ENCODE measurements around the gene DPM1. TPM values are rescaled to one million over a fixed set of nuclear protein-coding genes. Genes with fewer than 3 reads are reported as not detected.

The DPM1 gene
- 10 to 100 TPM; 19.4 to 47.8 (median 40.5) TPM for total RNA-seq
- polyA plus RNA-seq = 10 to 100 TPM; 73.8 to 80.9 TPM
- 77.5 reads per million, percentile 80 among the genes with 10 or more reads in this experiment for total RNA-seq

DNA sequence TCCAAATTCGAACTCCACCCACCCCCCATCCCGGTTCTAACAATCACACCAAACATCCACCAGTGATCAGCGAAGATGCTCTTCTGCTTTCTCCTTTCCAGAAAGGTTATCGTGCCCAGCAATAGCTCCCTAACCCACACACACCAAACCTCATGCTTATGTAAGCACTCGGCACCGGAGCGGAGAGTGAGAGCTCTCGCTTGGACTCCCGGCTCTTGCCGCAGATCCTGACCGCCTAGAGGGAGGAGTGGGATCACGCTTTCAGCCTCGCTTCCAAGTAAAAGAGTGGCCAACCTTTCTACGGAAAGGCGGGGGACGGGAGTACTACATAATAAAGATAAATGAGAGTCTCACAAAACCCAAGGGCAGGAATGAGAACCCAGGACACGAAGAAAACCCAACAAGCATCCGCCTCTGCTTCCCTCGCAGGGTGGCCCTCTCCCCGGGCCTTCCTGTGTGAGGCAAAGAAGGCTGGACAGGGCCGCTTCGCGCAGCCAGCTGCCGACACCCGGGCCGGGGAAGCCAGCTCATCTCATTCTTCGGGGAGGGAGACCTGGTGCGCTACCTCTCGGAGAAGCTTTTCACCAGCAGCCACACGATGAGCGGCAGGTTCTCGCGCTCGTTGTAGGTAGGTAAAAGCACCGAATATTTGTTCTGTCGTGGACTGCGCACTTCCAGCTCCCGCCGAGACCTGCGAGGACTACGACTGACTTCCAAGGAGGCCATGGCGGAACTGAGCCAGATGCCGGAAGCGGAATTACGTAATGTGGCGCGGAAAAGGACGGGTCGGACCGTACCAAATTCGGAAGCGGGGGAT, at the start of gene DPM1:
DPM1 (minus strand) TSS at position 735 of the 817 bp plus-strand sequence; CDS start at position 726, 9 bp downstream.
- CTCF ChIA-PET = interaction anchor here (0.8 to 1.7 kb wide), 8 partner anchors 17 to 414 kb away, joined by 3 to 11 read pairs (median 4); partner anchors contain the start of genes ADNP and BCAS4
- H3K4me1 ChIP-seq (ENCODE audit: control insufficient read depth in 2 of 2, insufficient read depth in 2 of 2, low read length in 2 of 2) = peaks cover 22 to 25% of the 10 kb centered on the region in 2 donors
- H3K9me3 ChIP-seq (ENCODE audit: control insufficient read depth in 2 of 3, low read length in 3 of 3) = no peaks in the 10 kb centered on the region
- Mint-ChIP-seq H3K27me3 (peaks cover 0 to 2% (median 0%) of the 10 kb centered on the region in 5 donors), H3K27ac (peak within 1 kb of the TSS; percentile 97 to 100 (median 100)), H3K4me3 (peak within 1 kb of the TSS; percentile 92 to 99 (median 98)), H3K36me3 (peaks cover 0 to 23% (median 12%) of the 10 kb centered on the region in 5 donors), H3K9me3 (peaks cover 0 to 3% (median 0%) of the 10 kb centered on the region in 11 donors), H3K4me1 (peaks cover 25 to 77% (median 66%) of the 10 kb centered on the region in 7 donors)
- peak in 6 of 9 donors; percentile 8 to 88 (median 81) for DNase-seq
- POLR2A ChIA-PET = interaction anchor here (0.6 to 3.2 kb wide), 20 partner anchors 9 to 887 kb away, joined by 3 to 95 read pairs (median 4); partner anchors contain the start of genes ADNP, BCAS4 and PTPN1
- intact Hi-C loops (cut with micrococcal nuclease) = loop anchor here (1.0 to 2.0 kb wide), 8 partner anchors 27 to 583 kb away; partner anchors contain the start of genes ADNP (in 2 of the 2), PARD6B (in 2 of the 2) and BCAS4 (in 1 of the 2)
- H3K4me3 ChIP-seq (ENCODE audit: low read length) = peak within 1 kb of the TSS; percentile 93
- peak; percentile 91 for ATAC-seq
- peak within 1 kb of the TSS; percentile 93 for H3K27ac ChIP-seq (ENCODE audit: low read depth, low read length)
- H3K36me3 ChIP-seq (ENCODE audit: control insufficient read depth in 2 of 3, insufficient read depth in 3 of 3, low read length in 3 of 3) = peaks cover 3 to 34% (median 7%) of the 10 kb centered on the region in 3 experiments
- no peaks in the 10 kb centered on the region for H3K27me3 ChIP-seq (ENCODE audit: control insufficient read depth in 2 of 2, insufficient read depth in 2 of 2, low read length in 2 of 2)

DNA sequence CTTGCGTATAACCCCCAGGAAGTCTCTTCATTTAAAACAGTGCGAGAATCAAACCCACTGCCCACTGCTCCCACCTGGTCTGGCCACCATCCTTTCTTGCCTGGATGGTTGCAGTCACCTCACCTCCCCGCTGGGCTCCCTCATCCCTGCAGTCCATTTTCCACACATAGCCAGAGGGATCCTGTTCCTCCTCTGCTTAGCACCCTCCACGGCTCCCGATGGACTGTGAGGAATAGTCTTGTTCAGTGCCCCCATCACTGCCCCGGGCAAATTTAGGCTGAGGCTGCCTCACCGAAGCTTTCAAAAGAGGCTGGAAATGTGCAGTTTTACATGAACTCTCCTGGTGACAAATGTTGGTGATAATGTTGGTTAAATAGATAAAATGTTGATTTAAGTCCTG, 46.9 kb upstream of the DPM1 start:
- no peaks in the 10 kb centered on the region for H3K36me3 ChIP-seq (ENCODE audit: control insufficient read depth in 2 of 3, insufficient read depth in 3 of 3, low read length in 3 of 3)
- CTCF ChIA-PET = no interaction called here
- ATAC-seq = no peak
- no peaks in the 10 kb centered on the region for H3K9me3 ChIP-seq (ENCODE audit: control insufficient read depth in 2 of 3, low read length in 3 of 3)
- POLR2A ChIA-PET = no interaction called here
- Mint-ChIP-seq H3K27ac (no peak overlapping the region), H3K9me3 (no peaks in the 10 kb centered on the region), H3K4me1 (no peaks in the 10 kb centered on the region), H3K27me3 (peaks cover 2 to 32% (median 22%) of the 10 kb centered on the region in 5 donors), H3K36me3 (no peaks in the 10 kb centered on the region), H3K4me3 (no peak overlapping the region)
- intact Hi-C loops (cut with micrococcal nuclease) = no loop called here
- no peaks in the 10 kb centered on the region for H3K27me3 ChIP-seq (ENCODE audit: control insufficient read depth in 2 of 2, insufficient read depth in 2 of 2, low read length in 2 of 2)
- no peaks in the 10 kb centered on the region for H3K4me1 ChIP-seq (ENCODE audit: control insufficient read depth in 2 of 2, insufficient read depth in 2 of 2, low read length in 2 of 2)
- H3K27ac ChIP-seq (ENCODE audit: low read depth, low read length) = no peak overlapping the region
- DNase-seq = no peak
- H3K4me3 ChIP-seq (ENCODE audit: low read length) = no peak overlapping the region

DNA sequence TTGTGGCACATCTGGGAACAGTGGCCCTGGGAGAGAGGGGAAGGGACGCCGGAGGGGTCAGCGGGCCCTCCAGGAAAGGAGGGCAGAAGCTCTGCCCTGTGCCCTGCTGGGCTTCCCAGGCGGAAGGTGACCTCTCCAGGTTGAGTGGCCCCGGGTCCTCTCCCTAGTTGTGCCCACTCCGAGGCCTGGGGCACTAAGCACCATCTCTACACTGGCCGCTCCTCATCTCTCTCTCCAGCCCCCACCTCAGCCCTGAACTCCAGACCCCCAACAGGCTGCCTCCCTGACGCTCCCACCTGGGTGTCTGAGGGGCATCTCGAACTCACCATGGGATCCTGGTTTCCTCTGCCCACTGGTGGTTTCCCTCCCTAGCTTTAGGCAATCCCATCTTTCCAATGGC, 46.4 kb upstream of the DPM1 start:
- CTCF ChIA-PET = no interaction called here
- no peaks in the 10 kb centered on the region for H3K4me1 ChIP-seq (ENCODE audit: control insufficient read depth in 2 of 2, insufficient read depth in 2 of 2, low read length in 2 of 2)

DNA sequence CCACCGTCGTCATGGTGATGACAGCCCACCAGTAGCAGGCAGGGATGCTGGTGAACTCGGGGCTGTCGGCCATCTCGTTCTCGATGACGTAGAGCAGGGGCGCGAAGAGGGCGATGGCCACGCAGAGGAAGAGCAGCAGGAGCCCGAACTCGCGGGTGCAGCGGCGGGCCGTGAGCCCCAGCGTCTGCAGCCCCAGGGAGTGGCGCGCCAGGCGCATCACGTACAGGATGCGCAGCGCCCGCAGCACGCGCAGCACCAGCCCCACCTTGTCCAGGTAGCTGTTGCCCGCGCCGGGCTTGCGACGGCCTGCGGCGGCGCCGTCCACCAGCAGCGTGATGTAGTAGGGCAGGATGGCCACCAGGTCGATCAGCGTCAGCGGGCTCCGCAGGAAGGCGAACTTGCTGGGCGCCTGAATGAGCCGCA, 46.0 kb upstream of the DPM1 start:
- intact Hi-C loops (cut with micrococcal nuclease) = no loop called here
- Mint-ChIP-seq H3K9me3 (no peaks in the 10 kb centered on the region), H3K27ac (no peak overlapping the region), H3K36me3 (no peaks in the 10 kb centered on the region), H3K4me3 (no peak overlapping the region), H3K27me3 (peaks cover 2 to 41% (median 25%) of the 10 kb centered on the region in 5 donors), H3K4me1 (no peaks in the 10 kb centered on the region)
- POLR2A ChIA-PET = no interaction called here
- CTCF ChIA-PET = no interaction called here
- H3K36me3 ChIP-seq (ENCODE audit: control insufficient read depth in 2 of 3, insufficient read depth in 3 of 3, low read length in 3 of 3) = no peaks in the 10 kb centered on the region
- H3K4me1 ChIP-seq (ENCODE audit: control insufficient read depth in 2 of 2, insufficient read depth in 2 of 2, low read length in 2 of 2) = no peaks in the 10 kb centered on the region
- no peak for DNase-seq
- no peak overlapping the region for H3K4me3 ChIP-seq (ENCODE audit: low read length)
- no peaks in the 10 kb centered on the region for H3K9me3 ChIP-seq (ENCODE audit: control insufficient read depth in 2 of 3, low read length in 3 of 3)
- H3K27ac ChIP-seq (ENCODE audit: low read depth, low read length) = no peak overlapping the region
- no peaks in the 10 kb centered on the region for H3K27me3 ChIP-seq (ENCODE audit: control insufficient read depth in 2 of 2, insufficient read depth in 2 of 2, low read length in 2 of 2)
- ATAC-seq = no peak

More for the DNA sequence above, 46.4 kb upstream of the DPM1 start:
- no peak overlapping the region for H3K27ac ChIP-seq (ENCODE audit: low read depth, low read length)
- H3K4me3 ChIP-seq (ENCODE audit: low read length) = no peak overlapping the region
- Mint-ChIP-seq H3K9me3 (no peaks in the 10 kb centered on the region), H3K36me3 (no peaks in the 10 kb centered on the region), H3K4me3 (no peak overlapping the region), H3K27ac (no peak overlapping the region), H3K4me1 (no peaks in the 10 kb centered on the region), H3K27me3 (peaks cover 2 to 36% (median 22%) of the 10 kb centered on the region in 5 donors)
- no peaks in the 10 kb centered on the region for H3K36me3 ChIP-seq (ENCODE audit: control insufficient read depth in 2 of 3, insufficient read depth in 3 of 3, low read length in 3 of 3)
- POLR2A ChIA-PET = no interaction called here
- intact Hi-C loops (cut with micrococcal nuclease) = no loop called here
- H3K9me3 ChIP-seq (ENCODE audit: control insufficient read depth in 2 of 3, low read length in 3 of 3) = no peaks in the 10 kb centered on the region
- H3K27me3 ChIP-seq (ENCODE audit: control insufficient read depth in 2 of 2, insufficient read depth in 2 of 2, low read length in 2 of 2) = no peaks in the 10 kb centered on the region
- DNase-seq (no peak), ATAC-seq (no peak)

DNA sequence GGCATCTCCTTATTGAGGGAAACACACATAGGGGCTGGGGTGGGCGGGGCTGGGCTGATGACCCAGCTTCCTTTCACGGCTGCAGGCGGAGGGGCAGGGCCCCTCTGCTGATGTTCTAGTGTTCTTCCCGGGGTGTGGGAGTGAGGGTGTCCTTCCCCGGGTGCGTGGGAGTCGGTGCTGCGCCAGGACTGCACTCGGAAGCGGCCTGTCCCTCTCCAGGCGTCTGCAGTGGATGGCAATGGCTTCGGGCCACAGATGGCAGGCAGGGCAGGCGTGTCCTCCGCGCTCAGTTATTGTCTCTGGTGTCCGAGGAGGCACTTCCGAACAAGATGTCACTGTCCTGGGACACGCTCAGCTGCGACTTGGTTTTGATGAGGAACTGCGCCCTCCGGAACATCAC, 45.4 kb upstream of the DPM1 start:
- no peaks in the 10 kb centered on the region for H3K36me3 Mint-ChIP-seq
- ChIA-PET CTCF (interaction anchor here (0.6 kb wide), 1 partner anchor 22 kb away, joined by 3 read pairs; no protein-coding TSS in a partner anchor), POLR2A (no interaction called here)
- H3K27me3 ChIP-seq (ENCODE audit: control insufficient read depth in 2 of 2, insufficient read depth in 2 of 2, low read length in 2 of 2) = no peaks in the 10 kb centered on the region
- no peak overlapping the region for H3K4me3 ChIP-seq (ENCODE audit: low read length)
- H3K9me3 Mint-ChIP-seq = no peaks in the 10 kb centered on the region
- peaks cover 2 to 47% (median 30%) of the 10 kb centered on the region in 5 donors for H3K27me3 Mint-ChIP-seq
- H3K4me1 Mint-ChIP-seq = no peaks in the 10 kb centered on the region
- no peak for DNase-seq
- H3K9me3 ChIP-seq (ENCODE audit: control insufficient read depth in 2 of 3, low read length in 3 of 3) = no peaks in the 10 kb centered on the region
- no peak for ATAC-seq
- no peaks in the 10 kb centered on the region for H3K4me1 ChIP-seq (ENCODE audit: control insufficient read depth in 2 of 2, insufficient read depth in 2 of 2, low read length in 2 of 2)
- intact Hi-C loops (cut with micrococcal nuclease) = no loop called here
- H3K27ac Mint-ChIP-seq = no peak overlapping the region
- no peaks in the 10 kb centered on the region for H3K36me3 ChIP-seq (ENCODE audit: control insufficient read depth in 2 of 3, insufficient read depth in 3 of 3, low read length in 3 of 3)
- no peak overlapping the region for H3K4me3 Mint-ChIP-seq
- H3K27ac ChIP-seq (ENCODE audit: low read depth, low read length) = no peak overlapping the region

DNA sequence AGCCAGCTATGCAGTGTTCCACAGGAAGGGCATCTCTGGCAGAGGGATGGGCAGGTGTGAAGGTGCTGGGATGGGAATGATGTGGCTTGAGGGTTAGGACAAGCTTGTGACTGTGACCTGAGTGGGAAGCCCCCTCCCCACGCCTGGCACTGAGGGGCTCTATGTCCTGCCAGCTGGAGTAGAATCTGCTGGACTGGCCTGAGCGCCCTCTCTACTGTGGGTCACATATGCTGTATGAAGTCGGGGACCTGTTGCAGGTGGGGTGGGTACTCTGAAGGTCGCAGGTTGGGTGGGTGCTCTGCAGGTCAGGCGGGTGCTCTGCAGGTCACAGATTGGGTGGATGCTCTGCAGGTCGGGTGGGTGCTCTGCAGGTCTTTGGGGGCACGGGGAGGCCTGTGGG, 44.3 kb upstream of the DPM1 start:
- H3K27ac Mint-ChIP-seq = no peak overlapping the region
- no peaks in the 10 kb centered on the region for H3K36me3 Mint-ChIP-seq
- ATAC-seq (no peak), DNase-seq (no peak)
- Histone ChIP-seq H3K36me3 (ENCODE audit: control insufficient read depth in 2 of 3, insufficient read depth in 3 of 3, low read length in 3 of 3) (no peaks in the 10 kb centered on the region), H3K9me3 (ENCODE audit: control insufficient read depth in 2 of 3, low read length in 3 of 3) (no peaks in the 10 kb centered on the region), H3K4me1 (ENCODE audit: control insufficient read depth in 2 of 2, insufficient read depth in 2 of 2, low read length in 2 of 2) (no peaks in the 10 kb centered on the region), H3K27ac (ENCODE audit: low read depth, low read length) (no peak overlapping the region), H3K27me3 (ENCODE audit: control insufficient read depth in 2 of 2, insufficient read depth in 2 of 2, low read length in 2 of 2) (no peaks in the 10 kb centered on the region), H3K4me3 (ENCODE audit: low read length) (no peak overlapping the region)
- H3K4me1 Mint-ChIP-seq = no peaks in the 10 kb centered on the region
- H3K4me3 Mint-ChIP-seq = no peak overlapping the region
- H3K27me3 Mint-ChIP-seq = peaks cover 2 to 50% (median 32%) of the 10 kb centered on the region in 5 donors
- H3K9me3 Mint-ChIP-seq = no peaks in the 10 kb centered on the region
- ChIA-PET POLR2A (no interaction called here), CTCF (no interaction called here)
- intact Hi-C loops (cut with micrococcal nuclease) = no loop called here
